HepG2 (cell line): ENCODE results near the gene TNPO3.
"Not testable (repeated sequence)": the region's sequence is repeated elsewhere in the genome, so short reads cannot be mapped to it uniquely, and the experiment has no call there.

Experiments used
- CHD2 ChIP-seq: IDR thresholded peaks from 2 replicates; pipeline ENCODE4 v1.6.1; 2011; ENCODE audit warnings: low read depth, low read length, improper control_type of control experiment
- CTCF ChIP-seq: sonication (generic); formaldehyde crosslinking; IDR thresholded peaks from 2 replicates; pipeline ENCODE4 v1.5.0; 2020; ENCODE audit warnings: mild to moderate bottlenecking, missing genetic modification reagents, moderate library complexity
- EZH2 ChIP-seq: conservative IDR thresholded peaks from 2 replicates; pipeline ENCODE4 v1.6.1; 2012; ENCODE audit warnings: mild to moderate bottlenecking, low read depth, low read length, moderate library complexity
- FOXK1 ChIP-seq: sonication (generic); formaldehyde crosslinking; IDR thresholded peaks from 2 replicates; pipeline ENCODE4 v1.4.0; 2020; ENCODE audit warnings: low read depth, missing genetic modification reagents, borderline replicate concordance
- FOXK2 ChIP-seq: fragments of 450-650 bp; IDR thresholded peaks from 2 replicates; pipeline ENCODE4 v1.6.1; 2016
- HMG20B ChIP-seq: conservative IDR thresholded peaks from 2 replicates; pipeline ENCODE4 v1.6.1; 2016; ENCODE audit warnings: missing genetic modification reagents, missing compliant biosample characterization
- NFYB ChIP-seq: sonication (generic); formaldehyde crosslinking; IDR thresholded peaks from 2 replicates; pipeline ENCODE4 v1.4.0; 2020; ENCODE audit warnings: missing genetic modification reagents
- POLR2G ChIP-seq: fragments of 200-400 bp; formaldehyde crosslinking; IDR thresholded peaks from 2 replicates; pipeline ENCODE4 v1.6.1; 2018; ENCODE audit warnings: mild to moderate bottlenecking, low read depth, low read length, moderate library complexity
- ZBTB7A ChIP-seq: sonication (generic); formaldehyde crosslinking; IDR thresholded peaks from 2 replicates; pipeline ENCODE4 v1.8.0; 2022; ENCODE audit warnings: mild to moderate bottlenecking, missing genetic modification reagents
- ZNF558 ChIP-seq: sonication (generic); formaldehyde crosslinking; IDR thresholded peaks from 2 replicates; pipeline ENCODE4 v1.9.0; 2022; ENCODE audit warnings: mild to moderate bottlenecking, missing genetic modification reagents, borderline replicate concordance
- ZSCAN12 ChIP-seq: sonication (generic); formaldehyde crosslinking; IDR thresholded peaks from 2 replicates; pipeline ENCODE4 v1.9.0; 2021; ENCODE audit warnings: mild to moderate bottlenecking, missing genetic modification reagents

- not testable (repeated sequence) for TF ChIP-seq EZH2; FOXK1 (CRISPR knock-in tag); CHD2; CTCF (CRISPR knock-in tag); FOXK2; HMG20B (CRISPR knock-in tag); ZSCAN12 (CRISPR knock-in tag); POLR2G; ZBTB7A (CRISPR knock-in tag); NFYB (CRISPR knock-in tag); ZNF558 (CRISPR knock-in tag)
These were observed 60.4 kb downstream of the TNPO3 start for GRCh38 chr7:128994560-128994959.
